Measurements from ENCODE around the gene LRRC30.

Gene LRRC30

GRCh38 chr18:7237673-7238272 is 6.9 kb downstream of the LRRC30 start:
- DNase-seq (ENCODE audit: low spot score) = no peak

GRCh38 chr18:7242926-7243325 is 12.0 kb downstream of the LRRC30 start:
- DNase-seq (ENCODE audit: low spot score) = no peak

GRCh38 chr18:7248877-7249276 is 18.0 kb downstream of the LRRC30 start:
- DNase-seq (ENCODE audit: low spot score) = no peak

- DNase-seq (ENCODE audit: low spot score) = no peak
Observed at GRCh38 chr18:7254163-7254562, 23.3 kb downstream of the LRRC30 start.

- DNase-seq (ENCODE audit: low spot score) = no peak
Observed at GRCh38 chr18:7255054-7255453, 24.2 kb downstream of the LRRC30 start.

GRCh38 chr18:7255643-7256042 is 24.8 kb downstream of the LRRC30 start:
- DNase-seq (ENCODE audit: low spot score) = no peak

- no peak for DNase-seq (ENCODE audit: low spot score)
Observed at GRCh38 chr18:7256618-7257425, 25.9 kb downstream of the LRRC30 start.

- no peak for DNase-seq (ENCODE audit: low spot score)
Observed at GRCh38 chr18:7257426-7257740, 26.5 kb downstream of the LRRC30 start.

- no peak for DNase-seq (ENCODE audit: low spot score)
Observed at GRCh38 chr18:7259475-7259874, 28.6 kb downstream of the LRRC30 start.

- DNase-seq (ENCODE audit: low spot score) = no peak
Observed at GRCh38 chr18:7261199-7261598, 30.3 kb downstream of the LRRC30 start.

GRCh38 chr18:7267973-7268372 is 37.1 kb downstream of the LRRC30 start:
- no peak for DNase-seq (ENCODE audit: low spot score)

- DNase-seq (ENCODE audit: low spot score) = no peak
Observed at GRCh38 chr18:7269942-7270341, 39.1 kb downstream of the LRRC30 start.

GRCh38 chr18:7272311-7273049 is 41.6 kb downstream of the LRRC30 start:
- DNase-seq (ENCODE audit: low spot score) = peak; percentile 19

GRCh38 chr18:7273301-7273921 is 42.5 kb downstream of the LRRC30 start:
- no peak for DNase-seq (ENCODE audit: low spot score)

GRCh38 chr18:7281579-7281978 is 50.7 kb downstream of the LRRC30 start:
- no peak for DNase-seq (ENCODE audit: low spot score)
